AG20443 (cell line): ENCODE data around the gene SORD.
"Not testable (repeated sequence)": the region's sequence is repeated elsewhere in the genome, so short reads cannot be mapped to it uniquely, and the experiment has no call there.

ENCODE experiments used
- DNase-seq: peaks from one replicate; pipeline ENCODE4 v3.0.0; 2012; ENCODE audit warnings: low spot score, mixed read lengths

The SORD gene

DNA sequence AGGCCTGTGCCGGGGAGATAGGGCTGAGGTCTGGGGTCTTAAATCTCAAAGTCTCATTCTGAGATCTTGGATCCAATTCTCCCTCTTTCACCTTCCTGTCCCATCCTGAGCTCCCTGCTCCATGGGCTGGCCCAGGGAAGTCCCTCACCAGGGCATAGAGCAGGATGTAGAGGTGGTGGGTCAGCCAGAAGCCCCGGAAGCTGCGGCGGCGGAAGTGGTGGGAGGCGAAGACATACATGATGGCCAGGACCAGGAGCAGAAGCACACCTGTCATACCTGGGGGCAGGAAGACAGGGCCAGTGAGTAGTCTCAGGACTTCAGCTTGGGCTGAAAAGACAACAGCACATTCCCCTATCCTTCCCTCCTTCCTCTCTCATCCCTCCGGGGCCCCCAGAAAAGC, 74.5 kb downstream of the SORD start:
- DNase-seq, result no peak

DNA sequence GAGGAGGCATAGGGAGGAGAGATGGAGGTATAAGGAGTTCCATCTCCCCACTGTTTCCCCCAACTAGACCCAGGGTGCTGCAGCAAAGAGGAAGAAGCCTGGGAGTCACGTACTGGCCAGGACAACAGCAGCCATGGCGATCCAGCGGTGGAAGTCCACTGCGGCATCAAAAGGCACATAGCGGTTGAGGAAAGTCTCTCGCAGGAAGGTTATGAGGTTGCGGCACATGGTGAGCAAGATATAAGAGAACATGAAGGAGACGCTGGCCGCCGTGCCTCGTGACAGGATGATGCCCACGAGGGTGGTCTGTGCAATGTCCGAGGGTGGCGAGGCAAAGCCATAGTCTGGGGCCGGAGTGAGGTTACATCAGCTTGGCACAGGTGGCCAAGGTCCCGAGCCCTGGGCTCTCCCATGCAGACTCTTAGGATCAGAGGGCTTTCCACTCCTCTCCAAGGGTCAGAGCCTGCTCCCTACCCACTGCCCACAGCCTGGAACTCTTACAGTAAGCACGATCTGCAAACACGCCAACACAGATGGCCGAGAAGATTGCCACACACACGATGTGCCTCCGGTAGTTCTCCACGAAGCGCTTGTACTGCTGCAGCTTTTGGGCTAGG, 76.7 kb downstream of the SORD start:
- DNase-seq, result no peak

DNA sequence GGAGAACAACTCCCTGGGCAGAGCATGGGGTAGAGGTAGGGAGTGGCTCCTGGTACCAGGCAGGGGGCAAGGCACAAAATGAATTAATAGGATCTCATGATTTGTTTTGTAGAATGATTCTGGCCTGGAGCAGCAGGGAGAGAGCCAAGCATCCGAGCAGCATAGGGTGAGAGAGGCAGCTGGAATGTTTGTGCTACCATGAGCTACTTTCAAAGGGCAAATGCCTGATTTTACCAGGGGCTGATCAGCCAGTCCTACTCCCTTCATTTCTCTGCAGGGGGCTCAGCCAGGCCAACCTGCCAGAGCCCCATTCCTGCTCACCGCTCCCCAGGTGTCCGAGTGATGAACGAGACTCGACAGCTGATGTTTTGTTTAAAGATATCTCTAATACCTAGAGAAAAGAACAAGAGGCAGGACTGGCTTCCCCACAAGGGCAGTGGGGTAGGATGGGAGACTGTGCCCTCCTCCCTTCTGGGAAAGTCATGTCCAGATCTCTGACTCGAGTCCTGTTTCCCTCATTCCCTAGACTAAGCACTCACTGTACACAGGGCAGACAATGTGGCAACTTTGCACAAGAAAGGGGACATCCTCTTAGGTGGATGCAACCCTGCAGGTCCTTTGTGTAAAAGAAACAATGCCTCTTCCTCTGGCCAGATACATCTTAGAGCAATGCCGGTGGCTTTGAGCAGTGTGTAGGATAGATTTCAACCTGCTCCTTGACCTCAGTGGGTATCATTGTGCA, 78.1 kb downstream of the SORD start:
- DNase-seq, result no peak

DNA sequence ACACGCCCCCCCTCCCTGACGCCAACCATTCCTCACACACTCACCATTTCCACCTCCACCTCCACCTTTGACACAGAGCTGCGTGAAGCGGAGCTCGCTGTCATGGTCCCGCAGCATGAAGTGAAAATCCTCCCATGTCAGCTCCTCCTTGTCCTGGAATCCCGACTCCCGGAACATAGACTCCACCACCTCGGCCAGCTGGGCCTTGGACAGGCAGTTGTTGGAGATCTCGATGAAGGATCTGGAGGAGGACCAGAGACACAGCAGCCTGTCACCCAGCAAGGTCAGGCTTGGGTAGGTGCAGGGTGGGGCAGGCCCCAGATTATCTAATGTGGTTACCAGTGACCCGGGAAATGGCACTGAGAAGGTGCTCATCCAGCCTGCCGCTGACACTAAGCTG, 78.8 kb downstream of the SORD start:
- DNase-seq, result no peak

DNA sequence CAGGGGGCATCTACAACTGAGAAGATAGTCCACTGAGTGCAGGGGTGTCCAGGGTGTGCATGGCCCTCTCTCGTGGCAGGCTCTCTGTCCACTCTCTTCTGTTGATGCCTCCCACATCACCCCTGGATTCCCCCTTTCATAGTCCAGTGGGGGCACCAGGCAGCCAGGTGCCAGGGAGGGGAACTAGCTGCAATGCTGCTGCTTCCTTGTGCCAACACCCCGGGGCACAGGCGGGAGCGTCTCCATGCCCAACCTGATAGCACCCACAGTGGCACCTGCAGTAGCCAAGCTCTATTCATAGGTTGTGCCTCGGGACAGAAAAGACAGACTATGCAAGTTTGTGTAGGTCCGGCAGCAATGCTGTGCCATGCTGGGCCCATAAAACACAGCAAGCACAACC, 79.2 kb downstream of the SORD start:
- DNase-seq, result no peak

DNA sequence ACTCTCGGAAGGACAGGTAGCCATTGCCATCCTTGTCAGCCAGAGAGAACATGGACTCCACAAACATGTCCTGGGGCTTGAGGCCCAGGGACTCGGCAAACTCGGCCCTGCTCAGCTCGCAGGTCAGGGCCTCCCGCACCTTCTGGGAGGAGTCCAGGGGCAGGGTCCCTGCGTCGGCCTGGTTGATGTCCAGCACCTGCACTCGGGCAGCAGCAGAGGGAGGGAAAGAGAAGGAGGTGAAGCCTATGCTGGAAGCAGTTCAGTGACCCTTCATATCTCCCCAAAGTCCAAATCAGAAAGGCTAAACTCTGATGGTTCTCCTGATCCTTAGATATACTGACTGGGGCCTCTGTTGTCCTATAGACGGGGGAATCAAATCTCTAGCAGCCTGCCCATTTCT, 81.2 kb downstream of the SORD start:
- DNase-seq, result not testable (repeated sequence)

DNA sequence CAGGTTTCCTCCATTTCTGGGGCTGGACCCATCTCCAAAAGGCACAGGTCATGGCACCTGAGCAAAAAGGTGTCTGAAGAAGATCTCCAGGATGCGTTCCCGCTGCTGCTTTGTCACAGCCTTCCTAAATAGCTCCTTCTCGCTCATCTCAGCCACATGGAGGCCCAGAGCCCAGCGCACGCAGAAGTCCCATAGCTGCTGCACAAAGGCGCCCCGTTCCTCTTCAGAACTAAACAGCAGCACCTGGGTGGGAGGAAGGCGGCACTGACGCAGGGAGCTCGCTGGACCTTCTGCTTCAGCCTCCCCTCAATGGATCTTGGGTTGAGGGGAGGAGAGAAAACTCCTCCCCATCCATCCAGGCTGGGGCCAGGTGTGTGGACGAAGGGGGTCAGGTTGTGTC, 82.6 kb downstream of the SORD start:
- no peak for DNase-seq

DNA sequence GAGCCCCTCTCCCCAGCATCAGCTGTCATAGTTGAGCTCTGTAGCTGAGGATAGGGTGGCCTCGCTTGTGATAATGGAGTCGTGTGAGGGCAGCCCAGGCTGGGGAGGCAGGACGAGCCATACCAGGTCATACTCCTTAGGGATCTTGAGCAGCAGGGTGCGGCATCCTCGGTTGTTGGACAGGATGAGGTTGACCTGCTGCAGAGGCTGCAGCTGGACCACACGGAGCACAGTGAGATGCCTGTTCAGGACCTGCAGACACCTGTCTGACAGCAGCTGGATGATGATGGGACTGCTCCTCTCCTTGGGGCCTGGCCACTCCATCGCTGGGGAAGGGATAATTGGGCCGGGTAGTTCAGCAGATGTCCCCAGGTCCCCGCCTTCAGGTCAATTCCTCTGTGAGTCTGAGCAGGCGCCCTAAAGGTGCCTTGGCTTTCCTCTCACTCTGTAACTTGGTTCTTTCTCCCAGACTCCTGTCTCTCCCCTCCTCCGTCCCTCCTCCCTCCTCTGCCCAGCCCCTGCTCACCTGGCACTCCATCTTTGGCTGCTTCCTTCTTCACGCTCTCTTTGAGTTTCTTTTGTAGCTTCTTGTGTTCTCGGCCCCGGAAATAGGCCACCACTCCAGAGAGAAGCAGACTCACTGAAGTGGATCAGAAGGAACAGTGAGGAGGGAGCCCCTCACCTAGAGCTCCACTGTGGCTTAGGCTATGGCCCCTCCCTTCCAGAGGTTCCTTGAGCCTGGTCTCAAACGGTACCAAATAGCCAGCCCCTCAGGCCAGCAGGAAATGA, 83.2 kb downstream of the SORD start:
- no peak for DNase-seq

DNA sequence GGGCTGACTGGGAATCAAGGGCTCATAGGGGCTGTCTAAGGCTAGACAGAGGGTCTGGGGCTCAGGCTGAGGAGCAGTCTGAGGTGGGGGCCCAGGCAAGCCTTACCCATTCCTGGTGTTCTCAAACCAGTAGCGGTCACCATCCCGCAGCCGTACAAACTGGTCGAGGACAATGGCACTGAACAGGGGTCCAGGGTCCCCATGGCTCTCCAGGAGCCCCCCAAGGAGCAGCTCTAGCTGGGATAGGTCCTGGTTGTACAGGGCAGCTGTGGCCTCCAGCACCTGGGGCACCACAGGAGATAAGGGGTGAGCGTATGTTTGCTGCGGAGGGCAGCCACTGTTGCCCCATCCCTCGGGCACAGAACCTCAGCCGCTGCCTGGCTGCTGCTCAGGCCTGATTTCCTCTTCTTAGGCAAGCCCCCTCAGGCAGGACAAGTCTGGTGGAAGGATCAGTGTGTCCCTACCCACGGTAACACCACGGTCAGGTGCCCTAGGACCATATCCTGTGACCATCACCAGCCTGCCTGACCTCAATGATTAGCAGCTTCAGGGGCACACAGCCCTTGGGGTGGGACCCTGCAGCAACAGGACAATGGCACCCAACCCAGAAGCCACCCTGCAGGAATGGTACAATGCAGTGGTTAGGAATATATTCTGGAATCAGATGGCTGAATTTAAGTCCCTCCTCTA, 85.1 kb downstream of the SORD start:
- DNase-seq, result no peak

DNA sequence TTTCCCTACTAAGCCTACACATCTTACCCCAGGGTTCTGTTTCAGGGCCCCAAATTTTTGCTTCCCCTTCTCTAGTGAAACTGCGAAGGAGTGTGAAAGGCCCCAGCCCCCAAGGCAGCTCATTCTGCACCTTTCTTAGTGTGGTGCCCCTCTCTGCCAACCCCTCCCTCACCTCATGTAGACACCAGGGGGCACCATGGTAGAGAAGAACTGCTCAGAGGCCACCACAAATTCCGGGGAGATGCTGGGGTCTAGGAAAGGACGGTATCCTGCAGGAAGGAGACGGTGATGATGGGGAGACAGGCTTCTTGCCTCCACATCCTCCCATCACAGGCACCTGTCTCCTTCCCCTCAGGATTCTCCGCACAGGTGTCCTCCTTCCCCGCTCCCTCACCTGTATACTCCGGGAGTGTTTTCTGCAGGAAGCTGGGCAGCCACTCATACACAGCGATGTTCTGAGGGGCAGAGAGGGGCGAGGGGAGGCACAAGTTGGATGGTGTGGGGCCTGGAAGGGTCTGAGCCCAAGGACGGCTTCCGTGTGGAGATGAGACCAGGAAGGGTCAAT, 87.3 kb downstream of the SORD start:
- no peak for DNase-seq

DNA sequence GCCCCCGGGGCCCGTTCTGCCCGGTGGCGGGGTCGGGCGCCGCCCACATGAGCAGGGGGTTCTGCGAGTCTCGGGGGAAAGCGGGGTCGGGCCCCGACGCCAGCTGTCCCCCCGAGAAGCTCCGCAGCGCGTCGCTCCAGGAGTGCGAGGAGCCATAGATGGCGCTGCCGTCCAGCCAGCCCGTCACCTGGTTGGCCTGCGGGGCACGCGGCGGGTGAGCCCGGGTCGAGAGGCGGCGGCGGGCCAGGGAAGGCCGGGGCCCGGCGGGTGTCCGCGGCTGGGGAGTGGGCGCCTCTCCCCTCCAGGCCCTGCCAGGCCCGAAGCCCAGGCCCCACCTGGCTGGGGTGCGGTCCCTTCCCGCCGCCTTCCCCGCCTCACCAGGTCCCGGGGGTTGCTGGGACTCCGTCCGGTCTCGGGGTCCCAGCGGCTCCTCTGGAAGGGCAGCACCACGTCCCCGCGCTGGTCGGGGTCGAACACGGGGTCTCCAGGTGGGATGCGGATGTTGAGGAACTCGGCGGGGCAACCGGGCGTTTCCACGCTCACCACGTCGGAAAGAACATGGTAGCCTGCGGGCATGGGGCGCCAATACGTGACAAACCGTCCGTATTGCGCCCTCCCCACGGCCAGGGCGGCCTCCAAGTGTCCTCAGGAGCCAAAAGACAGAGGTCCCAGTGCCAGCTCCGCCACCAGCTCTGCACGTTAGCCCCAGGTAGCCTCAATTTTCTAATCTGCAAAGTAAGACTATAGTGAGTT, 88.6 kb downstream of the SORD start:
- DNase-seq, result no peak

DNA sequence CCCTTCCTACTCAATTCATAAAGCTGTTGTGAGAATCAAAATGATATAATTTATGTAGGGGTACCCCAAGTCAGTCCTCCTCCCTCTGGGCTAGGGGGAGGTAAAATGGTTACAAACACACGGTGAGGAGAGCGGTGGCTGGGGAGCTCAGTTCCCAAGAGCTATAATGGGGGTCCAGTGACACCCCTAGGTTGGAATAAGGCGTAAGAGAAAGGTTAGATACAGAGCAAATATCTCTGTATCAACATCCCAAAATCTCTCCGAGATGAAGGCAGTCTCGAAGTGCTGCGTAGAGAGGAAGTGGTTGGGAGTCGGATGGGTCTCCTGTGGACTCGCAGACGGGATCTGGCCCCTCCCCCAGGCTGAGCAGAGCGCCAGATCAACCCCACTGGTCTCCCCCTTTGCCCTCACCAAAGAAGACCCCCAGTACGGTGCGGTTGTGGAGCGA, 89.2 kb downstream of the SORD start:
- DNase-seq, result no peak

DNA sequence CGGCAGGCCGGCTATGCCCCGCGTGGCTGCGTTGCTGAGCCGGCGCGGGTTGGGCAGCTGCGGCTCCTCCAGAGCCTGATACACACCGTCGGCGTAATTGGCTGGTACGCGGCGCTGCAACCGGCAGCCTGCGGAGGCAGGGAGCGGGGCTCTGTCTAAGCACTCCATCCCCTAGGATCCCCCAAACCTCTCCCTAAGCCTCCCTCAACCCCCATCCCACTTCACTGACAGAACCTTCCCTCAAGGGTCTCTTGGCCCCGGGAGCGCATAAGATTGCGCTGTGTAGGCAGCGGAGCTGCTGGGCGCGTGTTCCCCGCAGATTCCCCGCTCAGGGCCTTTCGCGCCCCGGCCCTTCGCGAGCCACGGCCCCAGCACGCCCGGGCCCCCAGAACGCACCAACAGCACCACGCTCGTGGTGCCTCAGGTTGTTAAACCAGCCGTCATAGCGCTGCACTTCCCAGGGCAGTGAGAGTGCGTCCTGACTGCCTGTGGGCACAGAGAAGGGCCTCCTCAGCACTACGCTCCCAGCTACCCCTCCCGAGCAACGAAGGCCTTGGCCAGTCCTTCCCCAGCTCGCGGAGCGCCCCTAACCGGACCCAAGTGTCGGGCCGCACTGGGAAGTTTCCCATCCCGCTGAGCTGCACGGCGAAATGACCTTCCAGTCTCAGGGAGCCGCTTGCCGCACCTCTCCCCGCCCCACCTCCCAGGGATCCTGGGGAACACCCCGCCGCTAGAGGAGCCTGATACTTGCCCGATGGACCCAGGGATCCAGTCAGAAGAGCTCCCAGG, 89.8 kb downstream of the SORD start:
- DNase-seq, result peak; percentile 41

DNA sequence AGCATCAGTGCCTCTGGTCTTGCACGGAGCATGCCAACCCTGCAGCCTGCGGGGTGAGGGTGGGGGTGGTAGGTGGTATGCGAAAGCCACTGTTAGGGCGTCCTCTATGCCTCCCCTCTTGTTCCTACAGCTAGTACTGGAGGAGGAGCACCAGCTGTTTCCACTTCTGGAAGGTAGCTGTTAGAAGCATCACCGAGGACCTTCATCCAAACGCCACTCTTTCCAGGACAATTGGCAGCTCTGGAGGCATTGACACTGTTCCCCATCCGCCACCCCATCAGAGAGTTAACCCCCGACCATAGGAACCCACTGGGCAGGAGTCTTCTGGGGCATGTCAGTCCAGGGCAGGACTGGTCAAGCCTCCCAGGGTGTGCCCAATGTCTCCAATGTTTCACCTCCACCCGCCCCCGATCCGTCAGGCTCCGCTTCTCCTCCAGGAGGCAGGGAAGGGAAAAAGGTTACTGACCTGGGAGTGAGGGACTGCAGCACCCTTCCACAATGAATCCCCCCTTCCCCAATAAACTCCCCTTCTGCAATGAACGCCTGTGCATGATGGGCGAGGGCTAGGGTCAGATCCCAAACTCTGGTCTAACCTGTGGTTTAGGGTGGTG, 90.5 kb downstream of the SORD start:
- DNase-seq, result no peak

DNA sequence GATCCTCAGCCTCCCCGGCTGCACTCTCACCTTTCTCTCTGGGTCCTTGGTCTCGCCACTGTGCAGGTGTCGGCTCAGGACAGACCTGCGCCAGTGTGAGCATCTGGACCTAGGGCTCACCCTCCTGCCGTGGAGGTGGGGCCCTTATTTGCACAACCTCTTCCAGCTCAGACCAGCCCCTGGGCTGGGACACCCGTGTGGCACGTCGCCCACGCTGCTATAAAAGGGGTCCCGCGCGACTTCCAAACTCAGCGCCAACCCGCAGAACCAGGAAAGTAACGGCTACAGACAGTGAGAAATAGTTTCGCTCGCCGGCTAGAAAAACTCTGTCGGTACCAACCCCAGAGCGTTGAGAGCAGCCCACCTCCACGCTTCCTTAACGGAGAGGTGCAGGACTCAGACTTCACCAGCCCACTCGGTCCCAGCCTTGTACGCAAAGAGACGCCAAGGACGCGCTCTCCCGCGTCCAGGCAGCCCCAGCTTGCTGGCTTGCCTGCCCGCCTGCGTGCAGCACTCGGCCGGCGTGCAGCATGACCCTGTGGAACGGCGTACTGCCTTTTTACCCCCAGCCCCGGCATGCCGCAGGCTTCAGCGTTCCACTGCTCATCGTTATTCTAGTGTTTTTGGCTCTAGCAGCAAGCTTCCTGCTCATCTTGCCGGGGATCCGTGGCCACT, 91.2 kb downstream of the SORD start, which contains the start of the genes DUOX2 and DUOXA2:
DUOX2 (minus strand) TSS at position 97 of the 675 bp plus-strand sequence. CDS start 761 bp downstream, outside the sequence.
DUOXA2 (plus strand) TSS at position 251 of the 675 bp plus-strand sequence; CDS start at position 531, 280 bp downstream.
- DNase-seq, result no peak

DNA sequence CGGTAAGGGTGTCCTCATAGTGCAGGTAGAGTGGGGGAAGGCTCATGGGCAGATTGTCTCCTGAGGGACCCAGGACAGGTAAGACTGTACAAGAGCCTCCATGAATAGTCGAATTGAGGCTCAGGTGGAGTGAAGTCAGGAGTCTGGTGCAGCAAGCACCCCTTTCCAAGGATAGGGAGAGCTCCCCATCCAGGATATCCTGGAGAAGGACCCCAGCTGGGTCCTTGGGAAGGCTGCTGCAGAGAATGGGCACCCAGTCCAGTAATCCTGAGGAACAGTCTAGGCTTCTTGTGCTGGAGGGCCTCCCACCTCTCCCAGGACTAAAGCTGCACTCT, 91.7 kb downstream of the SORD start:
- DNase-seq, result no peak

DNA sequence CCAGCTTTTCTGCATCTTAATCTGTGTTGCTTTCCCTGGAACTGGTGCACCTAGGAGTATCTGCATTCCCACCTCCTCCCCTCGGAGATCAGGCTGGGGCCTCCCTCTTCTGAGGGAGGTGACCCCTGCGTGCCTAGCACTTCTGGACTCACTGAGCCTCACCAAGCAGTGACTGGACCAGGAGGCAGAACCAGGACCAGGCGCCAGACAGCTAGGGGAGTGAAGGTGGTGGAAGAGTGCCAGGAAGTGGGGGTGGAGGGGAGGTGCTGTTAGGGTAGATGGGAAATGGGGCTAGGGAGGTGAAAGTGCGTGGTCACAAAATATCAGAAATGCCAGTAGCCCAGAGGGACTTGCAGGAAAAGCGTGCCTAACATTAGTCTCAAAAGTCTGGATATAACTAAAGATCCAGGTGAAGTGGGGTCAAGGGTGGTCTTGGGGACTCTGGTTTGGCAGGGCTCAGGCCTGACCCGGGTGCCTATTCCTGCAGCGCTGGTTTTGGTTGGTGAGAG, 92.4 kb downstream of the SORD start:
- DNase-seq, result no peak

DNA sequence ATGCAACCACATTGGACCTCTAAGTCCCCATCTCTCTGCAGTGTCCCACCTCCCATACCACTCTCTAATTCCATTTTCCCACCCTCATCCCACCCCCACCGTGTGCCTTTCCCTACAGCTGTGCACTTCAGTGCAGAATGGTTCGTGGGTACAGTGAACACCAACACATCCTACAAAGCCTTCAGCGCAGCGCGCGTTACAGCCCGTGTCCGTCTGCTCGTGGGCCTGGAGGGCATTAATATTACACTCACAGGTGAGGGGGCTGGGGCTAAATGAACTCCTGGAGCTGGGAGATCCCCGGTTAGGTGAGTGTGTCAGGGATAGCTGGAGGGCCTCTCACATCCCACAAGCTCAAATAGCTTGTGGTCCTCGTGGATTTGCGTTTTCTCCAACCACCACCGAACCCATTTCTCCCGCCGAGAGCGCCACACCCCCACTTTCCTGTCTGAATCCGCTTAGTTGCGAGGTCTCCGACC, 93.0 kb downstream of the SORD start:
- DNase-seq, result no peak
